ENCODE results near the gene CAPN7. TPM values are rescaled to one million over a fixed set of nuclear protein-coding genes. Genes with fewer than 3 reads are reported as not detected.

The CAPN7 gene
- polyA plus RNA-seq, 2 donors, result 11.2 to 11.9 TPM

DNA sequence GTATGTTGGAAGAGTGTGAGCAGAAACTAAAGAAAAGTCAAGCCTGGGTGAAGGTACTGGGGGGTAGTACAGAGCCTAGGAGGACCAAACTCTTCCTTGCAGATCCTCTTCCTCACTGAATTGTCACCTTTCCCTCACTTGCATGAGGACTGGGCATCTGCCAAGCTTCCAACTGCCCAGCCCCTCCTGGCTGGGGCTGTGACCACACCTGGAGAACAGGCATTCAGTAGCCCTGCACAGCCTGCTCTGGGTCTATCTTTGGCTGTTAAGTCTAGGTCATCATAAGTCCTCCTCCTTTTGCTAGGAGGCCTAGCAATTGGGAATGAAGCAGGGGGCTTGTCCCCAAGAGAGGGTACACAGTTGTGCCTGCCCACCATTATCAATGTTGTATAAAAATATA is 55.2 kb downstream of the CAPN7 start:
- Histone ChIP-seq H3K27ac (ENCODE audit: low read depth in 2 of 2, low read length in 1 of 2) (no peak overlapping the region), H3K9me3 (ENCODE audit: control insufficient read depth in 2 of 2, insufficient read depth in 1 of 2, low read depth in 1 of 2, low read length in 1 of 2) (no peaks in the 10 kb centered on the region), H3K4me1 (ENCODE audit: control insufficient read depth in 2 of 2, insufficient read depth in 2 of 2, low read length in 1 of 2) (peaks cover 0 to 6% of the 10 kb centered on the region in 2 donors), H3K27me3 (ENCODE audit: control insufficient read depth in 1 of 2, insufficient read depth in 2 of 2, low read length in 2 of 2) (no peaks in the 10 kb centered on the region), H3K36me3 (ENCODE audit: control insufficient read depth in 2 of 2, insufficient read depth in 2 of 2, low read length in 1 of 2) (peaks cover 15 to 20% of the 10 kb centered on the region in 2 donors), H3K4me3 (ENCODE audit: low read depth in 1 of 2, low read length in 2 of 2) (no peak overlapping the region)

DNA sequence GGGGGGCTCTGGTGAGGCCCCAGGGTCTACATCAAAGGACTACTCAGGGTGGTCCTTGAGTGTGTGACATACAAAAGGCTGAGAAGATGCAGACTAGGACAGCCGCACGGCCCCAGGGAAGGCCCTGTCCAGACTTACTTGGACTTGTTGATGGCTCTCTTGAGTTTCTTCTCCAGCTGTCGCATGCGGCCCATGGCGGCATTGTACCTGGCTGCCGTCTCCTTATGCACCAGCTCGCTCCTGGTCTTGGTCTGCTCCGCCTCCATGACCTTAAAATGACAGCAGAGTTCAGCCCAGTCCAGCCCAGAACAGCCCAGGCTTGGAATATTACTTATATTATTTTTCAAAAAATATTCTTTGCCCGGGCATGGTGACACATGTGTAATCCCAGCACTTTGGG is 56.0 kb downstream of the CAPN7 start:
- Histone ChIP-seq H3K4me3 (ENCODE audit: low read depth in 1 of 2, low read length in 2 of 2) (no peak overlapping the region), H3K36me3 (ENCODE audit: control insufficient read depth in 2 of 2, insufficient read depth in 2 of 2, low read length in 1 of 2) (peaks cover 12 to 13% of the 10 kb centered on the region in 2 donors), H3K4me1 (ENCODE audit: control insufficient read depth in 2 of 2, insufficient read depth in 2 of 2, low read length in 1 of 2) (peaks cover 0 to 3% of the 10 kb centered on the region in 2 donors), H3K27me3 (ENCODE audit: control insufficient read depth in 1 of 2, insufficient read depth in 2 of 2, low read length in 2 of 2) (no peaks in the 10 kb centered on the region), H3K9me3 (ENCODE audit: control insufficient read depth in 2 of 2, insufficient read depth in 1 of 2, low read depth in 1 of 2, low read length in 1 of 2) (no peaks in the 10 kb centered on the region), H3K27ac (ENCODE audit: low read depth in 2 of 2, low read length in 1 of 2) (no peak overlapping the region)
- WGBS, 2 donors, result 90 to 94% methylated on average over 9 of the region's 9 CpGs

DNA sequence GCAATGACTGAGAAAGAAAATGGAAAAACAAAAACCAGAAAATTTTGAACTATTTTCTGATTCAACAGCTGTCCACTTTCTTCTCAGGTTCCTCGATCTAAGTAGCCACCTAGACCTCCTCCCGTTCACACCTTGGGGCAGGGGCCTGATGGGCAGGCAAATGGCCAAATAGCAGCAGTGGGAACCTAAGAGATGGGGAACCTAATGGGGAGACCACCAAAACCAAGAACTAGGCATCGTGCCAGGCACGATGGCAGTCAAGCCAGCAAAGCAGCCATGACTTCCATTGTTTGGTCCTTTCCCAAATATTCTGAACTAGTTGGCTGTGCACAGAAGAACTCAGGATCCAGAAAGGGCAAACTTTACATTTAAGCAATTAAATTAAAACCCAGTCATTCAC is 57.1 kb downstream of the CAPN7 start:
- Histone ChIP-seq H3K27ac (ENCODE audit: low read depth in 2 of 2, low read length in 1 of 2) (no peak overlapping the region), H3K4me3 (ENCODE audit: low read depth in 1 of 2, low read length in 2 of 2) (no peak overlapping the region), H3K4me1 (ENCODE audit: control insufficient read depth in 2 of 2, insufficient read depth in 2 of 2, low read length in 1 of 2) (peaks cover 0 to 3% of the 10 kb centered on the region in 2 donors), H3K36me3 (ENCODE audit: control insufficient read depth in 2 of 2, insufficient read depth in 2 of 2, low read length in 1 of 2) (peaks cover 5 to 7% of the 10 kb centered on the region in 2 donors), H3K9me3 (ENCODE audit: control insufficient read depth in 2 of 2, insufficient read depth in 1 of 2, low read depth in 1 of 2, low read length in 1 of 2) (no peaks in the 10 kb centered on the region), H3K27me3 (ENCODE audit: control insufficient read depth in 1 of 2, insufficient read depth in 2 of 2, low read length in 2 of 2) (no peaks in the 10 kb centered on the region)
- 77 to 82% methylated on average over 4 of the region's 4 CpGs for WGBS, 2 donors

DNA sequence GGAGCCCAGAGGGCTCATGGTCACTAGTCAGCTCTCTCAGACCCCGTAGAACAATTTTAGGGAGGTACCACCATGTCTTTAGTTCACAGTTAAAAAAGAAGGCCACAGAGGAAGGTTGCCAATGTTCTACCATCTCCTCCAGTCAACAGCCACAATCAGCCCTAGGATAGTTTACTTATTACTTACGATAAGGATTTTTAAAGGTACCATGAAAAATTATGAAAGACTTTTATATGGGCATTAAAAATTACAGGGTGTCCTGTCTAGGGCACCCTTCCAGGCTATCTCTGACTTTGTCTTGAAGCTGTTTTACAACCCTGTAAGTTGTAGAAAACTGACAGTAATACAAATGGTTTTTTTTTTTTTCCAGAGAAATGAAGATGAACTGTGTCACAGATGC is 57.9 kb downstream of the CAPN7 start:
- Histone ChIP-seq H3K36me3 (ENCODE audit: control insufficient read depth in 2 of 2, insufficient read depth in 2 of 2, low read length in 1 of 2) (peaks cover under 1 to 4% of the 10 kb centered on the region in 2 donors), H3K9me3 (ENCODE audit: control insufficient read depth in 2 of 2, insufficient read depth in 1 of 2, low read depth in 1 of 2, low read length in 1 of 2) (no peaks in the 10 kb centered on the region), H3K27me3 (ENCODE audit: control insufficient read depth in 1 of 2, insufficient read depth in 2 of 2, low read length in 2 of 2) (no peaks in the 10 kb centered on the region), H3K4me1 (ENCODE audit: control insufficient read depth in 2 of 2, insufficient read depth in 2 of 2, low read length in 1 of 2) (peaks cover 0 to 3% of the 10 kb centered on the region in 2 donors), H3K4me3 (ENCODE audit: low read depth in 1 of 2, low read length in 2 of 2) (no peak overlapping the region), H3K27ac (ENCODE audit: low read depth in 2 of 2, low read length in 1 of 2) (no peak overlapping the region)
- 62 to 78% methylated on average over 2 of the region's 2 CpGs for WGBS, 2 donors

DNA sequence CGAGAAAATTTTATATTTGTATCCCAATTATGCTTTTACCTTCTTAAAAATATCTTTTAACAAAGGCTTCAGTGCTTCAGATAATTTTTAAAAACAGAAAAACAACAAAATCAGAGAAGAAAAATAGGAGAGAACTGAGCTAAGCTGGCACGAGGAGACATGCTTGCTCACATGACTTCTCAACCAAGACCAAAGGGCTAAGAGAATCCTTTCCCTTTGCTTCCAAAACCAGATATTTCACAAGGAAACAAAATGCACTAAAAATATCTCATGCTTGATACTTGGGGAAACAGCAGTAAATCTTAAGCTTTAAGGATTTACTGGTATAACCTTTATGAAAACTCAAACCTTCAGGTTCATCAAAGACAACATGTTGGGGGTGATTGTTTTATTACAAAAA is 58.4 kb downstream of the CAPN7 start:
- Histone ChIP-seq H3K27me3 (ENCODE audit: control insufficient read depth in 1 of 2, insufficient read depth in 2 of 2, low read length in 2 of 2) (no peaks in the 10 kb centered on the region), H3K27ac (ENCODE audit: low read depth in 2 of 2, low read length in 1 of 2) (no peak overlapping the region), H3K4me3 (ENCODE audit: low read depth in 1 of 2, low read length in 2 of 2) (no peak overlapping the region), H3K36me3 (ENCODE audit: control insufficient read depth in 2 of 2, insufficient read depth in 2 of 2, low read length in 1 of 2) (peaks cover 0 to 7% of the 10 kb centered on the region in 2 donors), H3K9me3 (ENCODE audit: control insufficient read depth in 2 of 2, insufficient read depth in 1 of 2, low read depth in 1 of 2, low read length in 1 of 2) (no peaks in the 10 kb centered on the region), H3K4me1 (ENCODE audit: control insufficient read depth in 2 of 2, insufficient read depth in 2 of 2, low read length in 1 of 2) (peaks cover 0 to 7% of the 10 kb centered on the region in 2 donors)
- WGBS, 2 donors, result 66 to 80% methylated on average over 2 of the region's 2 CpGs

DNA sequence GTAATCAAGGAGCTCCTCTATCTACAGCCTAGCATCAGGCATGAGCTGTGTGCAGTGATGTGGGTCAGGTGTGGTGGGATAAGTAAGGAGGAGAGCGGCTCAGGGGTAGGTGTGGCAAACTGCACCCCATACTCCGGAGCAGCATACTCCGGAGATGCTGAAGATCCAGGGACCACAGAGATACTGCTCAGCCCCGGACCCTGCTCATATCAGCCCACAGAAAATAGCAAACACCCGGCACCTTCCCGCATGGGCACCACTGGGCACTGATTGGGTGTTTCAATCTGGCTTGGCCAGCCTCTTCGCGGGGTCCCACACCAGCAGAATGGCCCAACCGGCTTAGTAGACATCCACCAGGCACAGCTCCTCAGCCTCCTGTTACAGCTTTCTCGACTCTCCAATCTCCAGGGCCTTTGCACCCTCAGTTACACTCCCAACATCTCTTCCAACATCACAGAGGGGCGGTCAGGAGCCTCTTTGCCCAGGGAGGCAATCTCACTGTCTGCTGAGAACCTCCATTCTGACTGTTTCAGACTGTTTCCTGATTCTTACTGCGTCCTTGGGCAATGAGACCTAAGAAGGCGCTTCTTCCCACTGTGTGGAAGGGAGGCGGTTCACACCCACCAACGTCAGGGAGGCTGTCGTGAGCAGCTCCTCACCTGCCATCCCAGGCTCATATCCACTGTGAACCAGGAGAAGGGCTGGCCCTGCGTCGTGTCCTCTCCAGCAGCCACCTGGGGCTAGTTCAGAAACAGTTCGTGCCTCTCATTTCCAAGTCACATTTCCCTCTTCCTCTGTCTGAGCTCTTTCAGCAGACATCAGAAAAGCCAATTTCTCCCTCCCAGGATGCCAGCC is 59.8 kb downstream of the CAPN7 start:
- peaks cover 0 to 6% of the 10 kb centered on the region in 2 donors for H3K36me3 ChIP-seq (ENCODE audit: control insufficient read depth in 2 of 2, insufficient read depth in 2 of 2, low read length in 1 of 2)
- H3K4me3 ChIP-seq (ENCODE audit: low read depth in 1 of 2, low read length in 2 of 2), result no peak overlapping the region
- peaks cover 0 to 13% of the 10 kb centered on the region in 2 donors for H3K4me1 ChIP-seq (ENCODE audit: control insufficient read depth in 2 of 2, insufficient read depth in 2 of 2, low read length in 1 of 2)
- no peak overlapping the region for H3K27ac ChIP-seq (ENCODE audit: low read depth in 2 of 2, low read length in 1 of 2)
- H3K27me3 ChIP-seq (ENCODE audit: control insufficient read depth in 1 of 2, insufficient read depth in 2 of 2, low read length in 2 of 2), result no peaks in the 10 kb centered on the region
- WGBS, 2 donors, result 91% methylated on average over 19 of the region's 19 CpGs
- H3K9me3 ChIP-seq (ENCODE audit: control insufficient read depth in 2 of 2, insufficient read depth in 1 of 2, low read depth in 1 of 2, low read length in 1 of 2), result no peaks in the 10 kb centered on the region

DNA sequence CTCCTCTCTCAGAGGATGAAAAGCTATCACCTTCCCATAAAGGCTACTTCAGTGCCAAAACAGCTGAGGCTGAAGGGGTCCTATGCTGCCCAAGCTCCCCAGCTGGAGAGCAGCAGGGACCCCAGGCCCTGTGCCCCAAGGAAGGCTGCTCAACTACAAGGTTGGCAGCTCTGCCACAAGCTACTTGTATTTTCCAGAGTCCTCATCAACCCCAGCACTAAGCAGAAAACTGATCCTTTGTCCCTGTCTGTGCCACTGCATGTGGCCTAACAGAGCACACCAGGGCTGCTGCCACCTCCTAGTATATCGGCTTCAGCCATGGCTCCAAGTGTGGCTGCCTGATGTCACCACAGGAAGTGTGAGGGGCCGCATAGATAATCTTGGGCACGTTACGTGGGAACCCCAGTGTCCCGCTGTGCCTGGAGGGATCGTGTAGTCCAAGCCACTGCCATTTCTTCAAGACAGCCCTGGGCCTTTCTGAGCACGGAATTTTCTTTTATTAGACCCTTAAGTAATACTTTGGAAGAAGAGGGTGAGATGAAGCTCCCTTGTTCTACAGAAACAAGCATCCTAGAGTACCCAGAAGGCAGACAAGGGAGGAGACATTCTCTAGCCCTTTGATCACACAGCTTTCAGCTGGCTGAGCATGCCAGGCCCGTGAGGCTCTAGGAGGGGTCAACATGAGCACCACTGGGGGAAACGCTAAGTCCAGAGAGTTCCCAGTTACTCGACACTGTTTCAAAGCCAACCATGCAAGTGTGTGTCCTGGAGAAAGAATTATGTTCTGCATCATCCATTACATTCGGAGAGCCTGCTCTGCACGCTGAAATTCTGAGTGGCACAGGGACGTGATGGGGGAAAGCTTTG is 60.7 kb downstream of the CAPN7 start:
- no peak overlapping the region for H3K27ac ChIP-seq (ENCODE audit: low read depth in 2 of 2, low read length in 1 of 2)
- no peak overlapping the region for H3K4me3 ChIP-seq (ENCODE audit: low read depth in 1 of 2, low read length in 2 of 2)
- H3K9me3 ChIP-seq (ENCODE audit: control insufficient read depth in 2 of 2, insufficient read depth in 1 of 2, low read depth in 1 of 2, low read length in 1 of 2), result no peaks in the 10 kb centered on the region
- H3K36me3 ChIP-seq (ENCODE audit: control insufficient read depth in 2 of 2, insufficient read depth in 2 of 2, low read length in 1 of 2), result peaks cover 0 to 4% of the 10 kb centered on the region in 2 donors
- WGBS, 2 donors, result 84 to 85% methylated on average over 13 of the region's 13 CpGs
- H3K27me3 ChIP-seq (ENCODE audit: control insufficient read depth in 1 of 2, insufficient read depth in 2 of 2, low read length in 2 of 2), result no peaks in the 10 kb centered on the region
- H3K4me1 ChIP-seq (ENCODE audit: control insufficient read depth in 2 of 2, insufficient read depth in 2 of 2, low read length in 1 of 2), result peaks cover 0 to 10% of the 10 kb centered on the region in 2 donors

DNA sequence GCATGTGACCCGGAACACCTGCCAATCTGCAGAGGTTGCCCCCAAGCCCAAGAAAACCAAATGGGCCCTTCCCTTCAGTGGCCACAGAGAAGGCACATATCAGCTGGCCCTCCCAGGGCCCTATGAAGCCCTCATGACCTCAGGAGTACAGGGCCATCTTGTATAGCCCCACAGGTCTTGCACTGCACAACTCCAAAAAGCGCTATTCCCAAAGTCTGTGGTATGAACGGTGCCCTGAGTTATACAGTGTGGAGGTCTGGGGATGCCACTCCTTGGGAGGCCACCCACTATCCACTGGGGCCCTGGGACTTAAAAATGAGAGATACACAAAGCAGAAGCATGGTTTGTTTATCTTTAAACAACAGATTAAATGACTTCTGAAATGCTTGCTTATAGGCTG is 61.5 kb downstream of the CAPN7 start:
- no peak overlapping the region for H3K27ac ChIP-seq (ENCODE audit: low read depth in 2 of 2, low read length in 1 of 2)
- 88 to 95% methylated on average over 3 of the region's 3 CpGs for WGBS, 2 donors
- peaks cover 0 to 4% of the 10 kb centered on the region in 2 donors for H3K36me3 ChIP-seq (ENCODE audit: control insufficient read depth in 2 of 2, insufficient read depth in 2 of 2, low read length in 1 of 2)
- H3K4me1 ChIP-seq (ENCODE audit: control insufficient read depth in 2 of 2, insufficient read depth in 2 of 2, low read length in 1 of 2), result peaks cover 0 to 12% of the 10 kb centered on the region in 2 donors
- no peaks in the 10 kb centered on the region for H3K9me3 ChIP-seq (ENCODE audit: control insufficient read depth in 2 of 2, insufficient read depth in 1 of 2, low read depth in 1 of 2, low read length in 1 of 2)
- no peak overlapping the region for H3K4me3 ChIP-seq (ENCODE audit: low read depth in 1 of 2, low read length in 2 of 2)
- no peaks in the 10 kb centered on the region for H3K27me3 ChIP-seq (ENCODE audit: control insufficient read depth in 1 of 2, insufficient read depth in 2 of 2, low read length in 2 of 2)

DNA sequence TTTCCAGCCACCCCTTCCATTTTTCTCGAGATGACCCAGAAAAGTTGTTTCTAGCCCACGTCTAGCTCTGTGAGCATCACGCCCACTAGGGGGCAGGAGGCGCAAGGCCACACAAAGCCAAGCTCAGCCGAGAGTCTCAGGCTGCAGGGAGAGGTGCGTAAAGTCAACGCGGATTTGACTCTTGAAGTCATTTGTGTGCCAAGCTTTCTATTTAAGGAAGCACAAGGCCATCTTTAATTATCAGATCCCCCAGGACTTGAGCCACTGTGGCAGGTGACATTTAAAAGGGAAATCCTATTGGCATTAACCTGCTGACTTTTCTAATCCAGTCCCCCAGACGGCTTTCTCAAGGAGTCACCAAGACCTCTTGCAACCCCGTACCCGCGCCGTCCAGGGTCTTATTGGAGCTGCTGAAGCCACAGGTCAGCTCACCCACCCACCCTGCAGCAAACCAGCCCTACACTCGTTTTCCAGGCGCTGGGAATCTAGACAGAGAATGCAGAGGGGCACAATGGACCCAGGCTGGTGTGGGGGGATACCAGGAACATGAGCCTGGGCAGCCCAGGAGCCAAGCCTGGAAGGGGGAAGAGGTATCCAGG is 62.1 kb downstream of the CAPN7 start:
- Histone ChIP-seq H3K27me3 (ENCODE audit: control insufficient read depth in 1 of 2, insufficient read depth in 2 of 2, low read length in 2 of 2) (no peaks in the 10 kb centered on the region), H3K9me3 (ENCODE audit: control insufficient read depth in 2 of 2, insufficient read depth in 1 of 2, low read depth in 1 of 2, low read length in 1 of 2) (no peaks in the 10 kb centered on the region), H3K27ac (ENCODE audit: low read depth in 2 of 2, low read length in 1 of 2) (no peak overlapping the region), H3K36me3 (ENCODE audit: control insufficient read depth in 2 of 2, insufficient read depth in 2 of 2, low read length in 1 of 2) (peaks cover 0 to 4% of the 10 kb centered on the region in 2 donors), H3K4me1 (ENCODE audit: control insufficient read depth in 2 of 2, insufficient read depth in 2 of 2, low read length in 1 of 2) (peaks cover 0 to 12% of the 10 kb centered on the region in 2 donors), H3K4me3 (ENCODE audit: low read depth in 1 of 2, low read length in 2 of 2) (no peak overlapping the region)
- 28 to 33% methylated on average over 15 of the region's 15 CpGs for WGBS, 2 donors

Measured in esophagus (tissue), 2 donors.